SKM-1 (cell line): ENCODE results near the gene SKP1.

ENCODE experiments used
- DNase-seq: peaks from one replicate; lab custom pipeline; 2025; ENCODE audit not compliant: unreplicated experiment; lab: John Stamatoyannopoulos, UW

The SKP1 gene

DNA sequence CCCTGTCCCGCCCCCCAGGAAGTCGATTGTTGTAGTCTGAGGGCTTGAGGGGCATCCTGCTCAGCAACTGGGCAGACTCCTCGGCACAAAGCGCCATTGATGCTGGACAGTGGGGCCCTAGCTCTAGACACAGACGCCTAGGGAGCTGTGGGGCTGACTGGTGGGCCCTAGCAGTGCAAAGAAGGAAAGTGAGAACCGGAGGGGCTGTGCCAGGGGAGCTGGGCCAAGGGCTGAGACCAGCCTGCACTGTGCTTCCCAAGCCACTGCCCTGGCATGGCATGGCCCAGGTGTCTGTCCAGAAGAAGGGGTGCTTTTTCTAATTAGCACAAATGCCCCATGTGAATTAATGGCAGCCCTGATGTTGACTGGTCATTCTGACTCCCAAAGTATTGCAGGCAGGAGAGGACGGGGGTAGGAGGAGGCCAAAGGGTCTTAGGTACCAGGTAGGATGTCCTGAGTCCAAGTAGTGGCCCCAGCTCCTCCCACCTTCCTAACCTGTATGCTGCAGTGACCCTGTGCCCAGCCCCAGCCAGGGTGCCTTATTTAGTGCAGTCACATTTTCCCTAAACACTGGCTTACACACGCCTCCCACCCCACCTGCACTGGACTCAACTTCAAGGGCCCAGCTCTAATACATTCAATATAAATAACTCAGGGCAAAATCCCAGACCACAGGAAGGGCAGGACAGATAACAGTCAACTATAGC is 46.4 kb downstream of the SKP1 start:
- no peak for DNase-seq

- DNase-seq: no peak
These were observed 47.1 kb downstream of the SKP1 start for GRCh38 chr5:134129411-134130238.

- DNase-seq: no peak
These were observed 48.1 kb downstream of the SKP1 start for GRCh38 chr5:134128648-134128995.

DNA sequence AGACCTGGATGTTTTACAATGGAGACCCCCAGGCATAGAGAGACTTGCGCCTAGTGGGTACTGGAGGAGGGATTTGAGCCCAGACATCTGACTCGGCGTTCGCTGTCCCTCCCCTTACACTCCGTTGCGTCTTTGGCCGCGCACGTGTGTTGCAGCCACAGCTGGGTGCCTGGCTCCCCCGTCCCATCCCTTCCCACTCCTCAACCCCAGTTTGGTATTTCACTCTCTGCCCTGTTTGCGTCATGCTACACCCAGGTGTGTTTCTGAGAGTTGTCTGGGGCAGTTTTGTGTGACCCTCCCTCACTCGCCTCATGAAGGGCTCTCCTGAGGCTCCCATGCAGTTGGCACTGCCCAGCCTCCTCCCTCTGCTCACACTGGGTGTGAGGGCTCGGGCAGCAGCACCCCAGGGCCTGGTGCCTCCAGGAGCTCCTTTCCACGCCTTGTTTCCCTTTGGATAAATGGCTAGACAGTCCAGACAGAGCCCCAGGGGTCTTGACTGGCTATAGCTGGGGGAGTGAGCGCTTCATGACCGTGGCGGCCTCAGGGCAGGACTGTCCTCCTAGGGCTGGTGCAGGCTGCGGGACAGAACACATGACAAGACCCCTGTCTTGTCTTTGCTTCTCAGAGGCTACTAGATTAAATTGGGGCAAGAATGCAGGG is 48.6 kb downstream of the SKP1 start:
- no peak for DNase-seq

DNA sequence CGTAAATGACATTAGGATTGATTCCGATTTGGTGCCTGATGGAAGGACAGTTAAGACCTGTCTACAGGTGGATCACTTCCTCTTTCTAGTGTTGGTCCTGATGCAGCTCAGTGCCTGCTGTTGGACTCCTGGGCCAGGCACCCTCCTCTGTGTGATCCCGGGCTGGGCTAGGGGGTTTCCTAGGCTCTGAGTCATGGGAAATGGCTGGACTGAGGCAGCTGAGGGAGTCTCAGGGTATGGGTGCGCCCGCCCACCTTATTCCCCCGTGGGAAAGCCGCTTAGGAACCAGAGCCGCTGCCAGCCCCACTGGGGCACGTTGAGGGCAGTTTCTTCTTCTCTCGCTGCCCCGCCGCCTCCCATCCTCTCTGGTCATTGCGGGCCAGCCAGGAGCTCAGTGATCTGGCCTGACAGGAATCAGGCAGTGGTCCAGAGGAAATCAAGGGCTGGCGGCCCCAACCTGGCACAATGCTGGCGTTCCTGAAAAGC is 49.3 kb downstream of the SKP1 start:
- no peak for DNase-seq

DNA sequence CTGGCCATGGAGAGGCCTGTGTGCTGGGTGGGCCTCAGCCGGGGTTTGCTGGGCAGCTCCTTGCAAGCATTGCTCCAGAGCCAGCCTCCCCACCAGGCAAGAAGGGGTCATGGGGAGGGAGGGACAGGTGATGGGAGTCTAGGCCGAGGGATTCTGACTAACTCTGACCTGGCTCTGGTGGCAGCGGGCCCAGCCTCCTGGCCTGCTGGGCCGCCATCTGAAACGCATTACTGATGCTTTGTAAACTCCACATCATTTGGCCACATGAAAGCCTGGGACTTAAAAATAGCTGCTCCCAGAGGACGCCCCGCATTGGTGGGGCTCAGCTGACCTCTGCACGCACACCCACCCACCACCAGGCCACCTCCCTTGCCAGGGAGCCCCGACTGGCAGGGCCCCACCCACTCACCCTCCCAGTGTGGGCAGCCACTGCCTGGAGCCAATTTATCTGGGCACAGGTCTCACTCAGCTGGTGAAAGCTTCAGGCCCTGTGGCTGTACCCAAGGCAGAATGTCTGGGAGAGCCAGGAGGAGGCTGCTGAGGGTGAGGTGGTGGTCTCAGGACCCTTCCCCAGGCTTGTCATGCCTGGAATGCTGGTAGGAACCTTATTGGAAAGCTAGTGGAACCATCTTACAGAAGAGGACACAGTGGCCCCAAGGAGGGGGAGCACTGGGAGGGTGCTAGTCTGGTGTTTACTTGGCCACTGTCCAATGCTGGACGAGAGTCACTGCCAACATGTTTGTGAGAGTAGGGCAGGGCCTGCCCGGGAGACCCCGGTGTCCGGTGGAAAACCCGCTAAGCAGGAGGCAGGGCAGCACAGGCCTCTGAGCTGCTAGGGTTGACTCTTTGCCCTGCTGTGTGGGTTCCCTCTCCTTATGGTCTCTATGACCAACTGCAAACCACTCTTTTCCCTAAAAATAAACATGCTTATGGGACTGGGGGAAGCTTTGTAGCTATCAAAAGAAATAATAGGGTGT is 51.4 kb downstream of the SKP1 start:
- no peak for DNase-seq

DNA sequence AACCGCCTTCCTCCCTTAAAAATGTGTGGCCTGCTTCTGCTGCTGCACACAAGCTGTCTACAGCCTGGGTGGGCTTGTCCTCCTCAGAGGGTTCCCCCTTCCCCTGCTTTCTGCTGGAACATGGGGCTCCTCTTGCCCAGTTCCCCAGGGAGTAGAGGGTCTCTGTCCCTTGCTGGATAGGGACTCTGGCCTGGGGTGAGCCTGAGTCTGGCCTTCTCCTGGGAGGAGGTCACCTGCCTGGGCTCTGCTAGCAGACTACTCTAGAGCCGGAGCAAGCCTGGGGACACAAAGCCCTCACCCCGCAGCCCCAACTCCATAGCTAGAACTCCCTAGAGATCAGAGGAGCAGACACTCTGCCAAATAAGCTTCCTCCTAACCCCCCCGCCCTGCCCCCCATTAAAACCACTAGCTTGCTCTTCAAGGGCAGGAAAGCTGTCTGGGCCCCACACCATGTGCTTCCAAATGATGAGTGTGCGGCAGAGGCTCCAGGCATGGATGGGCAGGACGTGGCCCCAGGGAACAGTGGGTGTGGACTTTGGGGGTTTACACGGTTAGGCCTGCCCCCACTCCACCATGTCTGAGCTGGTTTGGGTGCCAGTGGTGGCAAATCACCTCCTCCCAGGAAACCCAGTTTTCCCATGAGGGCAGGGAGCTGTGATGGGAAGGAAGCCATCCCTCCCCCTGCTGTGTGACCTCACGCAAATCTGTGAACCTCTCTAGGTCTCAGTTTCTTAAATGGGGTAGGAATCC is 52.3 kb downstream of the SKP1 start:
- no peak for DNase-seq

GRCh38 chr5:134123360-134123759 is 53.4 kb downstream of the SKP1 start:
- no peak for DNase-seq

- DNase-seq: no peak
These were observed 54.2 kb downstream of the SKP1 start for GRCh38 chr5:134122530-134122929.

DNA sequence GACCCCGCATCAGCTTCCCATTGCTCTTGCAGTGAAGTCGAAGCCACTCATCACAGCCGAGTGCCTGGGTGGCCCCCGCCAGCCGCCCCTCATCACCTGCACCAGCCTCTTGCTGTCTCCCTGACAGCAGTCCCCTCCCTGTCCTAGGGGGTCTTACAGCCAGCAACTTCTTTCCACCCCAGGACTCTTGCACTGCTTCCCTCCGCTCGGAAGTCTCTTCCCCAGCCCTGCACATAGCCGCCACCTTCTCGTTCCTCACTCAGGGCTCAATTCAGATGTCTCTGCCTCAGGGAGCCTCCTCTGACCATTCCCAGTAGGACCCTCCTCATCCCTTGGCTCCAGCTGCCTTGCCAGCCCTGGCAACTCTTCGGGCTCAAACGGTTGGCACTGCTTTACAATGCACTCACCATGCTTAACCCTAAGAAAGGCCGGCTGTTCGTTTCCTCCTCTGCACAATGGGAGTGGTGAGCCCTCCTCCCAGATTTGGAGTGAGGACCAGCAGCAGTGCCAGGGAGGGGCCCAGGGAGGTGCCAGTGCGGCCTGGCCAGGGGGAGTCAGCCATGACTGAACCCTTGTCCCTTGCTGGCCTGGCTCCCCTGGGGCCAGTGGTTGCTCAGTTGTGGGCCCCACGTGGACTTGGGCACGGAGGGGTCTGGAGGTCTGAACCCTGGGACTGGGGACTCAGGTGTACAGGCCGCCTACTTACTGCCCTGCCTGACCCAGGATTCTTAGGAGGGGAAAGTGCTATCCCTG is 56.2 kb downstream of the SKP1 start:
- no peak for DNase-seq

GRCh38 chr5:134119720-134120119 is 57.0 kb downstream of the SKP1 start:
- no peak for DNase-seq

DNA sequence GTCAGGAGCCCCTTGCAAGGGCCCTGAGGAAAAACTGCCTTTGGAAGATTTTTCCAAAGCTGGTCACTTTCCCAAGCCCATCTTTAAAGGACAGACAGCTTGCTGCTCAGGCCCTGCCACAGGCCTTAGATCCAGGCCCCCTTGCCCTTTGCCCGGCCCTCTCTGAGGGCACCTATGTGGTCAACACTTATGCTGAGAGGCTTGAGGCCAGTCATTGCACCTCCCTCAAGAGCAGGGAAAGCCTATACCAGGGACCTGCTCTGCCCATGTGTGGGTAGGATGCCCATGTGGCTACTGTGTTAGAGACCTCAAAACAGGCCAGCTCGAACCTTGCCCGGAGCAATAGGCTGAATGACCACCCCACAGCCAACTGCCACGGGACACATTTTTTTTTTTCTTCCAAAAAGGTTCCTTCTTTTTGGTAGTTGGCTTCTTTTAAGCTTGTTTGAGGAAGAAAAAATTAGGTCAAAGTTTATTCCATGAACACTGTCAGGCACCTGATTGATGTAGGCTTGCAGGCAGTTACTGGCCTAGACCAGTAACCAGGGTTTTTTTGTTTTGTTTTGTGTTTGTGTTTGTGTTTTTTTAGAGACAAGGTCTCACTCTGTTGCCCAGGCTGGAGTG is 58.4 kb downstream of the SKP1 start:
- DNase-seq: no peak

DNA sequence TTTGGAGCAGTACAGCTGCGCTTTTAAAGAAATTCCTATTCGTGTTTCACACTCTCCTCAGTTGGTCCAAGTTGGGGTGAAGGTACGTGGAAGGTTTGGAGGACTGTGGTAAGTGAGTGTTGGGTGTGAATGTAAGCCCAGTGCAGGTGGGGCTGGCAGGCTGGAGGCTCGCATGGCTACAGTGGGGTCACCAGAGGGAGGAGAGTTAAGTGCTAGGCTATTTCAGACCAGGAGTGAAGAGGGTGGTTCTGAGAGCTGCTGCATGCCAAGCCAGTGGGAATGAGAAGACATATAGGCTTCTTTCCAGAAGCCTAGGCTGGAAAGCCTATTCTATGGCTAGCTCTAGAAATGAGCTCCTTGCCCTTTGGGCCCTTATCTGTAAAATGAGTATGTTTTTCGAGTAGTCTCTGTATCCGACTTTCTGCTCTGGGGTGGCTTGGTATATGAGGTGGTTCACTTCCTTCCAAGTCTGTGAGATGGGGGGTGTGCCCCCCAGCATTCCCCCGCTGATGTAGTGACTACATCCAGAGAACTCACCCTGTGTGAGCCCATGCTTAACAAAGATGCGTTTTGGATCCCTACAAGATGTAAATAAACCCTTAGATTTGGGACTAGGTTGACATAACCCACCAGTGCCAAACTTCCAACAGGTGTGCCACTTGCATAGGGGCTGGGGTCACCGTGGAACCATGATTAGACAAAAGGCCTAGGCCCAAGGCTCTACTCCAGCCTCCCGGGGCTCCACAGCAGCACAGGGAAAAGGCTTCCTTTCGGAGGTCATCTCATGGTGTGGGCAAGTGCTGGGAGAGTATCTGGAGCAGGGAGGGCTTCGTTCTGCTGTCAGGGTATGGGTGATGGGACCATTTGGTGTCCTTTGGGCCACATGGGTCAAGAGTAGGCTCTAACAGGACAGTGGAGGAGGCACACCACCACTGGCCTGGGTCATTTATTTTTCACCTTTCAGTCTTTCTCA is 59.7 kb downstream of the SKP1 start:
- no peak for DNase-seq

GRCh38 chr5:134116286-134116685 is 60.5 kb downstream of the SKP1 start:
- DNase-seq: no peak

GRCh38 chr5:134115806-134116175 is 61.0 kb downstream of the SKP1 start:
- no peak for DNase-seq

DNA sequence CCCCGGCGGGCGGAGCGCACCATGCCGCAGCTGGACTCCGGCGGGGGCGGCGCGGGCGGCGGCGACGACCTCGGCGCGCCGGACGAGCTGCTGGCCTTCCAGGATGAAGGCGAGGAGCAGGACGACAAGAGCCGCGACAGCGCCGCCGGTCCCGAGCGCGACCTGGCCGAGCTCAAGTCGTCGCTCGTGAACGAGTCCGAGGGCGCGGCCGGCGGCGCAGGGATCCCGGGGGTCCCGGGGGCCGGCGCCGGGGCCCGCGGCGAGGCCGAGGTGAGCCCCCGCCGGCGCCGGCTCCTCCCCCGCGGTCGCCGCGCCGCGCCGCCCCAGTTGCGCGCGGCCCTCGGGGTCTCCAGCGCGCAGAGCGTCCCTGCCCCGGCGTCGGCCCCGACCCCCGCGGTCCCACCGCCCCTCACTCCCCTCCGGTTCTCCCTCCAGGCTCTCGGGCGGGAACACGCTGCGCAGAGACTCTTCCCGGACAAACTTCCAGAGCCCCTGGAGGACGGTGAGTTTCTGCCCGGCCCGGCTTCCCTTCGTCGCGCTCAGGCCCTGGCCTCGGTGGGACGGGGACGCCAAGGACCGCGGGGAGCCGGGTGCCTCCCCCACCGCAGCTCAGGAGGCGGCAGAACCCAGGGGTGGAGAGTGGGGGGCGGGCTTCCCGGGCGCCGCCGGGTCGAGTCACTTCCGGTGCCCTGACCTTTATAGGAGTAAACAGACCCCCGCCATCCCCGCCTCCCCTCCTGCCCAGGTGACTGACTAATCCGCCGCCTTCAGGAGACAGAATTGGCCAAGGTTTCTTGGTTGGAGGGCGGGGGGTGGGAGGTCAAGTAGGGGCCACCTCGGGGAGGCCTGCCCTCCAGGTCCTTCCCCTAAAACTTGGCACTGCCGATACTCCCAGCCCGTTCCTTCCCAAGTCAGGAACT is 61.6 kb downstream of the SKP1 start:
- DNase-seq: no peak
